Natural killer cell (primary cell): ENCODE data around the gene VASN. TPM values are rescaled to one million over a fixed set of nuclear protein-coding genes. Genes with fewer than 3 reads are reported as not detected.
A peak's percentile ranks its signal among the peaks of the same experiment; 100 is the strongest.
"Not testable (repeated sequence)": the region's sequence is repeated elsewhere in the genome, so short reads cannot be mapped to it uniquely, and the experiment has no call there.

Source experiments
- ATAC-seq, 3 donors: fragments of 150-1000 bp in 2 of 3; fragments of 200-7000 bp in 1 of 3; cut with Tn5 transposase; 1 replicate in 1 of 3; 2 replicates in 2 of 3; pipeline ENCODE4 v1.10.0; 2021; ENCODE audit warnings: mild to moderate bottlenecking in 2 of 3, moderate library complexity in 2 of 3
- DNase-seq, 2 donors: peaks; one replicate each; pipeline versions ENCODE4 v3.0.0 to v3.0.0-alpha.2; 2013 to 2021; ENCODE audit warnings: mixed read lengths in 1 of 2
- H3K27ac ChIP-seq: one replicate; pipeline ENCODE4 v1.5.1; 2013; ENCODE audit warnings: mild to moderate bottlenecking, low read length
- H3K27me3 ChIP-seq: one replicate; pipeline ENCODE4 v1.6.1; 2013; ENCODE audit warnings: low read length; ENCODE audit not compliant: control insufficient read depth, insufficient read depth
- H3K36me3 ChIP-seq: one replicate; pipeline ENCODE4 v1.6.1; 2013; ENCODE audit warnings: low read length; ENCODE audit not compliant: control insufficient read depth, insufficient read depth
- H3K4me1 ChIP-seq: one replicate; pipeline ENCODE4 v1.6.1; 2013; ENCODE audit warnings: low read length; ENCODE audit not compliant: control insufficient read depth, insufficient read depth
- H3K4me3 ChIP-seq: one replicate; pipeline ENCODE4 v1.5.1; 2013; ENCODE audit warnings: low read length
- H3K9me3 ChIP-seq: one replicate; pipeline ENCODE4 v1.6.1; 2013; ENCODE audit warnings: low read length; ENCODE audit not compliant: control insufficient read depth, insufficient read depth
- H3K27ac Mint-ChIP-seq, 2 donors: one replicate each; pipeline ENCODE4 v1.8.0; 2022; ENCODE audit warnings: mild to moderate bottlenecking in 2 of 2, mixed read lengths in 2 of 2, moderate library complexity in 1 of 2
- H3K27me3 Mint-ChIP-seq, 2 donors: one replicate each; pipeline ENCODE4 v1.8.0; 2022; ENCODE audit warnings: low read depth in 2 of 2, mixed read lengths in 2 of 2
- H3K36me3 Mint-ChIP-seq: one replicate; pipeline ENCODE4 v1.8.0; 2022; ENCODE audit warnings: mixed read lengths
- H3K4me1 Mint-ChIP-seq, 2 donors: one replicate each; pipeline ENCODE4 v1.8.0; 2022; ENCODE audit warnings: mixed read lengths in 2 of 2
- H3K4me3 Mint-ChIP-seq: one replicate; pipeline ENCODE4 v1.8.0; 2022; ENCODE audit warnings: mild to moderate bottlenecking, moderate library complexity, mixed read lengths
- H3K9me3 Mint-ChIP-seq, 2 donors: one replicate each; pipeline ENCODE4 v1.8.0; 2022; ENCODE audit warnings: mixed read lengths in 2 of 2
- CTCF ChIP-seq: fragments of 200-600 bp; IDR thresholded peaks from one replicate; pipeline ENCODE4 v1.8.0; 2022; ENCODE audit warnings: antibody characterized with exemption
- WGBS: methylation state at CpG from one replicate; pipeline ENCODE4 v1.1.7; 2013; ENCODE audit warnings: missing lambda C conversion rate; ENCODE audit not compliant: insufficient coverage; 5-methylcytosine and 5-hydroxymethylcytosine counted together
- intact Hi-C: fragments of 100-400 bp; cut with micrococcal nuclease; formaldehyde crosslinking; loops from one replicate; pipeline ENCODE4 v1.14.2; 2022
- total RNA-seq, 4 donors: library from RNA; stranded (reverse); fragments of 120-200 nt in 1 of 4; gene quantifications; one replicate each; pipeline versions ENCODE4 v1.2.3 to v1.2.4, GENCODE V29; 2013 to 2022

VASN gene
- total RNA-seq, 3 donors from 2014 or later (not counting 1 experiment from before 2014, with no cell fraction given), result 0.35 to 0.93 (median 0.78) TPM

DNA sequence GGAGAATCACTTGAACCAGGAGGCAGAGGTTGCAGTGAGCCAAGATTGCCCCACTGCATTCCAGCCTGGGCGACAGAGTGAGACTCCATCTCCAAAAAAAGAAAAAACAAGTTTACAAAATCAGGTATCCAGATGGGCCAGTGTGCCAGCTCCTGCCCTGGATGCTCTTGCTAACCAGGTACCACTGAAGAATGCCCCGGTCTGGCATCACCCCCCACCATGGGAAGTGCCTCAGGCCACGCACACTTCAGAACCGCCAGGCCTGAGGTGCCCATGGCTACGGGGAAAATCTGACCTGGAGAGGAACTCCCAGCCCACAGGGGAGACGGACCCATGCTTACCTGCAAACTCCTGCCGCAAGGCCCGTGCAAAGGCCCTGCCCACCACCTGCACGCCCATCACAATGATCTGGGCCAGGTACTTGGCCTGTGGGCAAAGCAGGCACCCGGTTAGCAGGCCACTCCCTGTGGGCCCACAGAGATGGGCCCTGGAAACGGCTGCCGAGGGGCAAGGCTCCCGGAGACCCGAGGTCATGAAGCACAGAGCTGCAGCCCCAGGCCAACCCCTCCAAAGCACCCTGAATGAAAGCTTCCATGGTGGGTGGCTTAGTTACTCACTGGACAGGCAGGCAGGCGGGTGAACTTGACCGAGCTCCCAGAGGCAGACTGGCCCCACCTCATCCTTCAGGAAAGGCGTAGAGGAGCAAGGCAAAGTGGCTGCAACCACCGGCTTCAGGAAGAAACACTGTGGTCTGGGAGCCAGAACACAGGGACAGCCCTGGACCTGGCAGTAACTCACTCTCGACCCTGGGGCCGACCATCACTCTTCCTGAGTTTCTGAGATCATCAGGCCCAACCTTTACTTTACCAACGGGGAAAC, 28.5 kb upstream of the VASN start:
- Mint-ChIP-seq H3K4me3 (no peak overlapping the region), H3K27ac (peak overlapping the region in 1 of 2 donors; percentile 65), H3K36me3 (no peaks in the 10 kb centered on the region), H3K9me3 (no peaks in the 10 kb centered on the region), H3K27me3 (no peaks in the 10 kb centered on the region), H3K4me1 (peaks cover 1 to 11% of the 10 kb centered on the region in 2 donors)
- ATAC-seq (no peak), DNase-seq (no peak)
- Histone ChIP-seq H3K9me3 (no peaks in the 10 kb centered on the region), H3K4me1 (no peaks in the 10 kb centered on the region), H3K27ac (no peak overlapping the region), H3K36me3 (peaks cover 24% of the 10 kb centered on the region), H3K27me3 (no peaks in the 10 kb centered on the region), H3K4me3 (no peak overlapping the region)
- intact Hi-C loops, result no loop called here
- WGBS, result 97% methylated on average over 21 of the region's 21 CpGs
- TF ChIP-seq CTCF, result no peak

- Mint-ChIP-seq H3K27ac (peak overlapping the region; percentile 57 to 65), H3K4me1 (peaks cover 6 to 17% of the 10 kb centered on the region in 2 donors)
- H3K9me3 Mint-ChIP-seq, intact Hi-C loops, ATAC-seq, H3K36me3 Mint-ChIP-seq, H3K27me3 Mint-ChIP-seq, H3K4me3 ChIP-seq, H3K27me3 ChIP-seq, DNase-seq, H3K4me3 Mint-ChIP-seq, H3K9me3 ChIP-seq, H3K27ac ChIP-seq, H3K4me1 ChIP-seq: not testable (repeated sequence)
- peaks cover 17% of the 10 kb centered on the region for H3K36me3 ChIP-seq
- 60% methylated on average over 6 of the region's 10 CpGs for WGBS
These were observed 27.2 kb upstream of the VASN start for GRCh38 chr16:4344300-4344982.

DNA sequence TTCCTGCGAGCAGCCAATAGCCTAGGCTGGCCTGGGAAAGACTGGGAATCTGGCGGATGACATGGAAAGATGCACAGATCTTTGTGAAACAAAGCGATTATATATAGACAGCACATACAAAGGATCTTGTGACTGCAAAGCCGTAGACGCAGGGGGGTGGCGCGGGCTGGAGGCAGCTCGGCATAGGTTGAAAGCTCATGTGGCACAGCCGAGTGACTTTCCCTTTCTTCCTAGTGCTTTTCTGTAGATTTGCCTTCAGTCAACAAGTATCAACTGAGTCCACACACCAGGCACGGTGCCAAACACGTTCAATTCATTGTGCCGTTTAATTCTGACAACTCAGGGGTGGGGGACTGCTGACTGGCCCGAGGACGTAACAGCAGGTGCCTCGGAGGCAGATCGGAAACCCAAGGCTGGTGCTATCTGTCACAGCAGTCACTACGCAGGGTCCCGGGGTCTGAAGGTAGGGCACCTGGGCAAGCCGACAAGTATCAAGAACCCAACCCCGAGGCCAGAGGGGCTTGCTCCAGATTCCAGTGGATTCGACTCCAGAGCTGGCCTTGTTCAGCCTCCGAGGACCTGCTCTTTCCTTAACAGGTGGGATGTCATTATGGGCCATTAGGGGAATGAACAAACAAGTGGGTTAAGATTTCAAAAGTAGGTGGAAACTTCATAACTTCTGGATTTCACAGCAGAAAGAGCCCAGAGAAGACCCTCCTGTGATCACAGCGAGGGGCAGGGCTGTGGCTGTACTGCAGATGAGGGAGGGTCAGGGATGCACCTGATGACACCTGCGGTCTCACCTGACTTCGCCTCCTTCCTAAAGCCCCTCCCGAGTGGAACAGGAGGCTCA, 26.4 kb upstream of the VASN start:
- H3K4me3 Mint-ChIP-seq, result no peak overlapping the region
- Histone ChIP-seq H3K36me3 (peaks cover 13% of the 10 kb centered on the region), H3K27ac (no peak overlapping the region), H3K4me3 (no peak overlapping the region), H3K9me3 (no peaks in the 10 kb centered on the region), H3K4me1 (peaks cover 11% of the 10 kb centered on the region), H3K27me3 (no peaks in the 10 kb centered on the region)
- 95% methylated on average over 26 of the region's 26 CpGs for WGBS
- intact Hi-C loops, result no loop called here
- no peaks in the 10 kb centered on the region for H3K27me3 Mint-ChIP-seq
- H3K9me3 Mint-ChIP-seq, result no peaks in the 10 kb centered on the region
- H3K4me1 Mint-ChIP-seq, result peaks cover 6 to 17% of the 10 kb centered on the region in 2 donors
- TF ChIP-seq CTCF, result no peak
- H3K36me3 Mint-ChIP-seq, result no peaks in the 10 kb centered on the region
- H3K27ac Mint-ChIP-seq, result peak overlapping the region; percentile 25 to 57
- DNase-seq (no peak), ATAC-seq (no peak)
